Pancreas (tissue), 10 donors: ENCODE data around the gene ZBTB9. TPM values are rescaled to one million over a fixed set of nuclear protein-coding genes. Genes with fewer than 3 reads are reported as not detected.
"Not testable (repeated sequence)": the region's sequence is repeated elsewhere in the genome, so short reads cannot be mapped to it uniquely, and the experiment has no call there.

Source experiments
- ATAC-seq, 4 donors: fragments of 200-7000 bp; cut with Tn5 transposase; one replicate each; pipeline versions ENCODE4 v1.8.0 to v1.9.1; 2020; ENCODE audit warnings: mild to moderate bottlenecking in 4 of 4, moderate library complexity in 4 of 4
- DNase-seq, 6 donors: peaks; one replicate each; pipeline ENCODE4 v3.0.0-alpha.2; 2020
- FAIRE-seq: peaks from 2 replicates; lab custom pipeline; 2012; peaks lifted over from hg19 to GRCh38; lab: Jason Lieb, UNC
- H3K27ac ChIP-seq, 4 donors: fragments of 200-600 bp; sonication (generic); 1 replicate in 3 of 4; 2 replicates in 1 of 4; pipeline versions ENCODE4 v1.5.0 to v1.8.0; 2020
- H3K27me3 ChIP-seq, 4 donors: fragments of 200-600 bp; one replicate each; pipeline ENCODE4 v1.8.0; 2021
- H3K36me3 ChIP-seq, 3 donors: fragments of 200-600 bp; sonication (generic) in 1 of 3; one replicate each; pipeline versions ENCODE4 v1.5.0 to v1.8.0; 2020 to 2021
- H3K4me1 ChIP-seq, 3 donors: fragments of 200-600 bp; one replicate each; pipeline ENCODE4 v1.8.0; 2021
- H3K4me3 ChIP-seq, 4 donors: fragments of 200-600 bp; sonication (generic) in 2 of 4; one replicate each; pipeline versions ENCODE4 v1.5.0 to v1.8.0; 2020 to 2021
- H3K9me3 ChIP-seq, 4 donors: fragments of 200-600 bp; one replicate each; pipeline ENCODE4 v1.8.0; 2021
- CTCF ChIP-seq, 4 donors: fragments of 200-600 bp; sonication (generic) in 3 of 4; IDR thresholded peaks; one replicate each; pipeline versions ENCODE4 v1.5.0 to v1.8.0; 2021; ENCODE audit warnings: antibody characterized with exemption in 4 of 4
- WGBS, 2 donors: extraction: QIAGEN DNeasy Blood & Tissue Kit; methylation state at CpG; one replicate each; pipeline ENCODE4 v1.1.7; 2013; 5-methylcytosine and 5-hydroxymethylcytosine counted together
- intact Hi-C, 3 donors: fragments of 100-400 bp; cut with DNase I; formaldehyde crosslinking; loops; one replicate each; pipeline versions ENCODE4 v1.11.1 to v1.14.2; 2022
- polyA plus RNA-seq, 2 donors: library from polyadenylated mRNA; stranded (reverse); fragments of 200-250 nt; gene quantifications; one replicate each; pipeline ENCODE4 v1.2.3, GENCODE V29; 2013
- total RNA-seq, 6 donors: library from RNA; stranded (reverse); fragmentation: NEBNext Ultra II Directional in 4 of 6; extraction: Animal tissue kit (Norgen Biotek cat#: 25700) in 4 of 6; gene quantifications; one replicate each; pipeline versions ENCODE4 v1.2.1 to v1.2.4, GENCODE V29; 2021 to 2023
- donor health status: healthy with polysubstance abuse.
- donor health status: DM: no; HTN: no; CAD: no; lungs with moderate emphysema.
- donor health status: DM: no; HTN: no; CAD: no.
- donor health status: control.
- donor health status: control.
- donor health status: Bipolar disorder and iron deficiency.
- donor health status: DM: yes; HTN: yes; CAD: no.
- donor health status: DM: no; HTN: no; CAD: no.
- donor health status: DM: no; HTN: no; CAD: no.
- donor health status: DM: yes; HTN: yes; CAD: no.

ZBTB9 gene
- total and polyA plus RNA-seq, 8 donors, result 1.7 to 4.7 (median 3.5) TPM

GRCh38 chr6:33481192-33481591 is 26.8 kb downstream of the ZBTB9 start:
- intact Hi-C loops, result no loop called here
- H3K4me1 ChIP-seq, result no peaks in the 10 kb centered on the region
- no peaks in the 10 kb centered on the region for H3K27me3 ChIP-seq
- FAIRE-seq, result no peak
- H3K27ac ChIP-seq, result no peak overlapping the region
- WGBS, 2 donors, result 71 to 75% methylated on average over 1 of the region's 1 CpG
- H3K9me3 ChIP-seq, result no peaks in the 10 kb centered on the region
- no peak for ATAC-seq
- H3K36me3 ChIP-seq, result no peaks in the 10 kb centered on the region
- H3K4me3 ChIP-seq, result no peak overlapping the region
- no peak for TF ChIP-seq CTCF (IDR thresholded peaks at IDR 0.05)
- no peak for DNase-seq

GRCh38 chr6:33482620-33483019 is 28.2 kb downstream of the ZBTB9 start:
- ATAC-seq, DNase-seq, H3K9me3 ChIP-seq, H3K27me3 ChIP-seq, H3K36me3 ChIP-seq, H3K4me1 ChIP-seq, intact Hi-C loops, H3K4me3 ChIP-seq, H3K27ac ChIP-seq, FAIRE-seq: not testable (repeated sequence)
- 90 to 91% methylated on average over 5 of the region's 5 CpGs for WGBS, 2 donors

GRCh38 chr6:33483678-33484077 is 29.3 kb downstream of the ZBTB9 start:
- no peak overlapping the region for H3K4me3 ChIP-seq
- 44 to 45% methylated on average over 3 of the region's 3 CpGs for WGBS, 2 donors
- H3K27me3 ChIP-seq, result no peaks in the 10 kb centered on the region
- no peak overlapping the region for H3K27ac ChIP-seq
- no peaks in the 10 kb centered on the region for H3K4me1 ChIP-seq
- H3K36me3 ChIP-seq, result no peaks in the 10 kb centered on the region
- no peaks in the 10 kb centered on the region for H3K9me3 ChIP-seq
- FAIRE-seq, result no peak
- no peak for DNase-seq
- intact Hi-C loops, result no loop called here
- ATAC-seq, result no peak
- TF ChIP-seq CTCF (IDR thresholded peaks at IDR 0.05), result no peak

GRCh38 chr6:33484673-33485262 is 30.4 kb downstream of the ZBTB9 start:
- ATAC-seq, H3K27ac ChIP-seq, H3K9me3 ChIP-seq, H3K4me1 ChIP-seq, H3K27me3 ChIP-seq, H3K36me3 ChIP-seq, H3K4me3 ChIP-seq, intact Hi-C loops, DNase-seq, FAIRE-seq: not testable (repeated sequence)
- WGBS, 2 donors, result 78 to 81% methylated on average over 3 of the region's 6 CpGs

- H3K4me3 ChIP-seq, H3K27ac ChIP-seq, H3K36me3 ChIP-seq, DNase-seq, ATAC-seq, H3K9me3 ChIP-seq, intact Hi-C loops, H3K27me3 ChIP-seq, FAIRE-seq, H3K4me1 ChIP-seq: not testable (repeated sequence)
- 82 to 88% methylated on average over 21 to 25 of the region's 25 CpGs for WGBS, 2 donors
Observed at GRCh38 chr6:33485680-33486079, 31.3 kb downstream of the ZBTB9 start.

GRCh38 chr6:33488339-33488738 is 34.0 kb downstream of the ZBTB9 start:
- 44 to 49% methylated on average over 7 of the region's 7 CpGs for WGBS, 2 donors
- Histone ChIP-seq H3K4me1 (no peaks in the 10 kb centered on the region), H3K27ac (no peak overlapping the region), H3K36me3 (no peaks in the 10 kb centered on the region), H3K4me3 (no peak overlapping the region), H3K27me3 (no peaks in the 10 kb centered on the region), H3K9me3 (no peaks in the 10 kb centered on the region)
- FAIRE-seq (no peak), DNase-seq (no peak), ATAC-seq (no peak)
- TF ChIP-seq CTCF (IDR thresholded peaks at IDR 0.05), result no peak
- intact Hi-C loops, result no loop called here
